OCI-LY3 (cell line): ENCODE data around the gene FCF1.

ENCODE experiments used
- EZH2phosphoT487 ChIP-seq: fragments of 200-600 bp; shearing (Covaris generic); IDR thresholded peaks from 2 replicates; pipeline ENCODE4 v1.6.1; 2018; ENCODE audit warnings: antibody characterized with exemption, mixed run types, low read depth
- TF ChIP-seq, protein P1 (sequence below): fragments of 200-600, 300-600 bp; sonication (generic); IDR thresholded peaks from 2 replicates; pipeline ENCODE4 v1.5.1; 2014; ENCODE audit warnings: antibody characterized with exemption, low read length, low read depth

DNA sequence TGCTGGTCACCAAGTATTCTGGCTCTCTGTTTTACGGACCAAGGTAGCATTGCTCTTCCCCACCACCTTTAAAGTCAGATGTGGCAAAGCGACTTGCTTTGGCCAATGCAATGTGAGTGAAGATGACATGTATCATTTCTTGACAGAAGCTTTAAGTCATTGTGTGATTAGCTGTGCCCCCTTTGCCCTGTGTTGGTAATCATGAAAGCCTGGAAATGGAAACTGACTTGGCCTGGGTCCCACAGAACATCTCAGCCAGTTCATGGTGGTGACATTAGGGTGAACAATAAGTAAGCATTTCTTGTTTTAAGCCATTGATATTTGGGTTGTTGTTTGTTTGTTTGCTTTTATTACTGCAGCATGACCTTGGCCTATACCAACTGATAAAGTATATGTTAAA is 34.3 kb downstream of the FCF1 start:
- TF ChIP-seq, protein P1, sequence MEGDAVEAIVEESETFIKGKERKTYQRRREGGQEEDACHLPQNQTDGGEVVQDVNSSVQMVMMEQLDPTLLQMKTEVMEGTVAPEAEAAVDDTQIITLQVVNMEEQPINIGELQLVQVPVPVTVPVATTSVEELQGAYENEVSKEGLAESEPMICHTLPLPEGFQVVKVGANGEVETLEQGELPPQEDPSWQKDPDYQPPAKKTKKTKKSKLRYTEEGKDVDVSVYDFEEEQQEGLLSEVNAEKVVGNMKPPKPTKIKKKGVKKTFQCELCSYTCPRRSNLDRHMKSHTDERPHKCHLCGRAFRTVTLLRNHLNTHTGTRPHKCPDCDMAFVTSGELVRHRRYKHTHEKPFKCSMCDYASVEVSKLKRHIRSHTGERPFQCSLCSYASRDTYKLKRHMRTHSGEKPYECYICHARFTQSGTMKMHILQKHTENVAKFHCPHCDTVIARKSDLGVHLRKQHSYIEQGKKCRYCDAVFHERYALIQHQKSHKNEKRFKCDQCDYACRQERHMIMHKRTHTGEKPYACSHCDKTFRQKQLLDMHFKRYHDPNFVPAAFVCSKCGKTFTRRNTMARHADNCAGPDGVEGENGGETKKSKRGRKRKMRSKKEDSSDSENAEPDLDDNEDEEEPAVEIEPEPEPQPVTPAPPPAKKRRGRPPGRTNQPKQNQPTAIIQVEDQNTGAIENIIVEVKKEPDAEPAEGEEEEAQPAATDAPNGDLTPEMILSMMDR, result no peak
- TF ChIP-seq EZH2phosphoT487, result no peak
